Right lobe of liver (tissue), 6 donors: Measurements from ENCODE around the gene E2F7. TPM values are rescaled to one million over a fixed set of nuclear protein-coding genes. Genes with fewer than 3 reads are reported as not detected.
A peak's percentile ranks its signal among the peaks of the same experiment; 100 is the strongest.

Experiments
- ATAC-seq, 4 donors: fragments of 200-7000 bp; cut with Tn5 transposase; one replicate each; pipeline ENCODE4 v1.9.1; 2020; ENCODE audit warnings: mild to moderate bottlenecking in 4 of 4, moderate library complexity in 4 of 4
- DNase-seq, 3 donors: peaks; one replicate each; pipeline ENCODE4 v3.0.0-alpha.2; 2020
- H3K27ac ChIP-seq, 3 donors: fragments of 200-600 bp; one replicate each; pipeline ENCODE4 v1.8.0; 2022
- H3K27me3 ChIP-seq, 2 donors: fragments of 200-600 bp; one replicate each; pipeline ENCODE4 v1.8.0; 2022
- H3K36me3 ChIP-seq, 4 donors: fragments of 200-600 bp; sonication (generic) in 1 of 4; one replicate each; pipeline versions ENCODE4 v1.5.1 to v1.8.0; 2017 to 2022; ENCODE audit warnings: control low read depth in 1 of 4
- H3K4me1 ChIP-seq, 4 donors: fragments of 200-600 bp; sonication (generic) in 1 of 4; one replicate each; pipeline versions ENCODE4 v1.5.1 to v1.8.0; 2017 to 2022; ENCODE audit warnings: control low read depth in 1 of 4
- H3K4me3 ChIP-seq, 3 donors: fragments of 200-600 bp; one replicate each; pipeline ENCODE4 v1.8.0; 2022
- H3K9me3 ChIP-seq, 4 donors: fragments of 200-600 bp; sonication (generic) in 1 of 4; one replicate each; pipeline versions ENCODE4 v1.5.1 to v1.8.0; 2017 to 2022; ENCODE audit warnings: control low read depth in 1 of 4
- POLR2A ChIP-seq: fragments of 450-650 bp; IDR thresholded peaks from one replicate; pipeline ENCODE4 v1.6.1; 2017; ENCODE audit warnings: antibody characterized with exemption, mild to moderate bottlenecking
- WGBS: methylation state at CpG from one replicate; pipeline ENCODE4 v1.1.6; 2018; ENCODE audit warnings: low coverage, low lambda C conversion rate; ENCODE audit not compliant: insufficient coverage; ENCODE audit errors: missing lambda C conversion rate; 5-methylcytosine and 5-hydroxymethylcytosine counted together
- intact Hi-C, 2 donors: fragments of 100-400 bp; cut with DNase I; formaldehyde crosslinking; loops; one replicate each; pipeline versions ENCODE4 v1.11.2 to v1.14.1; 2022
- total RNA-seq, 6 experiments: library from RNA; depleted of rRNA in 2 of 6; stranded (reverse); fragments of >200 nt in 2 of 6; fragmentation: NEBNext Ultra II Directional in 3 of 6; extraction: Animal tissue kit (Norgen Biotek cat#: 25700) in 3 of 6; gene quantifications; one replicate each; pipeline versions ENCODE4 v1.1.0 to v1.2.4, GENCODE V29; 2016 to 2023
- TF ChIP-seq, protein P1 (sequence below), 4 donors: fragments of 200-600 bp in 3 of 4; fragments of 450-650 bp in 1 of 4; IDR thresholded peaks; one replicate each; pipeline versions ENCODE4 v1.5.1 to v1.8.0; 2016 to 2022; ENCODE audit warnings: antibody characterized with exemption in 4 of 4, mild to moderate bottlenecking in 2 of 4
- donor health status: DM: no; HTN: yes; CAD: no.
- donor health status: DM: no; HTN: no; CAD: no.
- donor health status: DM: no; HTN: no; CAD: no.
- donor health status: DM: no; HTN: yes; CAD: no.
- donor health status: DM: no; HTN: yes; CAD: no.

Gene E2F7
- total RNA-seq, 6 experiments from 2014 or later = 0.23 to 0.55 (median 0.37) TPM; not detected in 2

- Histone ChIP-seq H3K27me3 (no peaks in the 10 kb centered on the region), H3K27ac (no peak overlapping the region), H3K4me1 (no peaks in the 10 kb centered on the region), H3K36me3 (no peaks in the 10 kb centered on the region), H3K9me3 (no peaks in the 10 kb centered on the region), H3K4me3 (no peak overlapping the region)
- DNase-seq (no peak), ATAC-seq (no peak)
- intact Hi-C loops = no loop called here
- TF ChIP-seq, protein P1, sequence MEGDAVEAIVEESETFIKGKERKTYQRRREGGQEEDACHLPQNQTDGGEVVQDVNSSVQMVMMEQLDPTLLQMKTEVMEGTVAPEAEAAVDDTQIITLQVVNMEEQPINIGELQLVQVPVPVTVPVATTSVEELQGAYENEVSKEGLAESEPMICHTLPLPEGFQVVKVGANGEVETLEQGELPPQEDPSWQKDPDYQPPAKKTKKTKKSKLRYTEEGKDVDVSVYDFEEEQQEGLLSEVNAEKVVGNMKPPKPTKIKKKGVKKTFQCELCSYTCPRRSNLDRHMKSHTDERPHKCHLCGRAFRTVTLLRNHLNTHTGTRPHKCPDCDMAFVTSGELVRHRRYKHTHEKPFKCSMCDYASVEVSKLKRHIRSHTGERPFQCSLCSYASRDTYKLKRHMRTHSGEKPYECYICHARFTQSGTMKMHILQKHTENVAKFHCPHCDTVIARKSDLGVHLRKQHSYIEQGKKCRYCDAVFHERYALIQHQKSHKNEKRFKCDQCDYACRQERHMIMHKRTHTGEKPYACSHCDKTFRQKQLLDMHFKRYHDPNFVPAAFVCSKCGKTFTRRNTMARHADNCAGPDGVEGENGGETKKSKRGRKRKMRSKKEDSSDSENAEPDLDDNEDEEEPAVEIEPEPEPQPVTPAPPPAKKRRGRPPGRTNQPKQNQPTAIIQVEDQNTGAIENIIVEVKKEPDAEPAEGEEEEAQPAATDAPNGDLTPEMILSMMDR (IDR thresholded peaks at IDR 0.05) = no peak
- TF ChIP-seq POLR2A = no peak
- WGBS = 84% methylated on average over 5 of the region's 5 CpGs
Measured at GRCh38 chr12:77070800-77071449, 5.6 kb upstream of the E2F7 start.

- H3K27me3 ChIP-seq = no peaks in the 10 kb centered on the region
- H3K27ac ChIP-seq = no peak overlapping the region
- H3K9me3 ChIP-seq = no peaks in the 10 kb centered on the region
- H3K4me3 ChIP-seq = no peak overlapping the region
- ATAC-seq (no peak), DNase-seq (no peak)
- no peaks in the 10 kb centered on the region for H3K4me1 ChIP-seq
- TF ChIP-seq, protein P1 (IDR thresholded peaks at IDR 0.05) = no peak
- TF ChIP-seq POLR2A = no peak
- no peaks in the 10 kb centered on the region for H3K36me3 ChIP-seq
- intact Hi-C loops = no loop called here
- WGBS = 74% methylated on average over 3 of the region's 3 CpGs
Measured at GRCh38 chr12:77070382-77070781, 5.0 kb upstream of the E2F7 start.

GRCh38 chr12:77064896-77065360, 441 bp downstream of the E2F7 start:
- no peak for DNase-seq
- intact Hi-C loops = no loop called here

GRCh38 chr12:77062846-77063461, 2.4 kb downstream of the E2F7 start:
- H3K27ac ChIP-seq = no peak overlapping the region
- DNase-seq (no peak), ATAC-seq (peak in 1 of 4 donors; percentile 26)
- H3K9me3 ChIP-seq = no peaks in the 10 kb centered on the region
- H3K4me3 ChIP-seq = no peak overlapping the region
- WGBS = 62% methylated on average over 12 of the region's 12 CpGs
- TF ChIP-seq, protein P1 (IDR thresholded peaks at IDR 0.05) = no peak
- no peak for TF ChIP-seq POLR2A
- intact Hi-C loops = no loop called here
- no peaks in the 10 kb centered on the region for H3K27me3 ChIP-seq
- no peaks in the 10 kb centered on the region for H3K36me3 ChIP-seq
- H3K4me1 ChIP-seq = peaks cover 0 to 5% (median 2%) of the 10 kb centered on the region in 4 donors

More at GRCh38 chr12:77064896-77065360, 441 bp downstream of the E2F7 start:
- Histone ChIP-seq H3K4me1 (peaks cover 0 to 5% (median 2%) of the 10 kb centered on the region in 4 donors), H3K27me3 (no peaks in the 10 kb centered on the region), H3K9me3 (no peaks in the 10 kb centered on the region), H3K27ac (no peak overlapping the region), H3K4me3 (peak overlapping the region; percentile 62 to 76 (median 76)), H3K36me3 (no peaks in the 10 kb centered on the region)
- WGBS = 3% methylated on average over 9 of the region's 24 CpGs
- peak; percentile 17 to 31 (median 27) for ATAC-seq
- no peak for TF ChIP-seq POLR2A
- TF ChIP-seq, protein P1 (IDR thresholded peaks at IDR 0.05) = no peak
